ENCODE data around the gene FOXO6.

FOXO6 gene

DNA sequence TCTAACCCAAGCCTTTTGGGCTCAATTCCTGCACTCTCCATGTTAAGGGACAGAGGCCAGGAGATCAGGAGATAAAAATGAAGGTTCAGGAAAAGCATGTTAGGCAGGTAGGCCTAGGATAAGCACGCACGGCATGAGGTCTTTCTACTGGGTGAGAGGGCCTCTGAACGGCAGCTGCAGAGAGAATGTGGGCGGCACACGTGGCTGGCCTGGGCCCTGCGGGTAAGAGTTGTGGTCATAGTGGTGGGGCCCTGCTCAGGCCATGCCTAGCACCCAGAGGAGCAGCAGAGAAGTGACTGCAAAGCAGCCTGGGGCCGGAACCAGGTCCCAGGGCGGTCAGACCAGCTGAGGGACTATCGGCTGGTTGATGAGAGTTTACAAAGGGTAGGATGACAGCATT lies 7.5 kb upstream of the FOXO6 start:
- no peak for DNase-seq

DNA sequence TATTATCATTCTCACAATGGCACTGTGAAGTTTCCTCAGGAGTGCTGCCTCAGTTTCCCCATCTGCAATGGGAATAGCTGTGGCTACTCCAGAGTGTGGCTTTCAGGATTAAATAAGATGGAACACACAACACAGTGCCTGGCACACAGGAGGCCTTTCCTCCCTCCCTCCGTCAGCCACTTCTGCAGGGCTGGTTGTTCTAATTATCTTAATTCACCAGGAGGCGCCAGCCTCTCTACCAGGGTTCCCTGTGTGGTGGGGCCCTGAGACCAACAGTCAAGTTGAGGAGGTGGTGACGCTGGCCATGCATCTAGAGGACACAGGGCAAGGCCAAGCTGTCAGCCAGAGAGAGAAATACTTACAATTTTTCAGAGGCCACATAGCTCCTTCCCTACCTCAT lies 6.3 kb upstream of the FOXO6 start:
- DNase-seq, result no peak

DNA sequence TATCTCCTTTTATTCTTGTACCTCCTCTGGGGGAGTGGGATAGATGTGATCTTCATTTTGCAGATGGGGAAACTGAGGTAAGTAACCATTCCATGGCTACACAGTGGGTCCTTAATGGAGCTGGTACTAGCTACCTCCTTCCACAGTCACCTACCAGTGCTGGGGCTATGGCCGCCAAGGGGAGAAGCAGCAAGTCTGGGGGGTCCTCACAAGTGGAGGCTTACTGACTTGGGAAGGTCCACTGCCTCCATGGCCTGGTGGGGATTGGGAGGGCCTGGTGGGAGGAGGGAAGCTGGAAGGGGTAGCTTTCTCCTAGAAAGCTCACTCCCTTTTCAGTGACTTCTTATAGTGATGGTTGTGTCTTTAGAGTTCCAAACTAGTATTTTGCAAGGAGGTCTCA lies 5.9 kb upstream of the FOXO6 start:
- no peak for DNase-seq

DNA sequence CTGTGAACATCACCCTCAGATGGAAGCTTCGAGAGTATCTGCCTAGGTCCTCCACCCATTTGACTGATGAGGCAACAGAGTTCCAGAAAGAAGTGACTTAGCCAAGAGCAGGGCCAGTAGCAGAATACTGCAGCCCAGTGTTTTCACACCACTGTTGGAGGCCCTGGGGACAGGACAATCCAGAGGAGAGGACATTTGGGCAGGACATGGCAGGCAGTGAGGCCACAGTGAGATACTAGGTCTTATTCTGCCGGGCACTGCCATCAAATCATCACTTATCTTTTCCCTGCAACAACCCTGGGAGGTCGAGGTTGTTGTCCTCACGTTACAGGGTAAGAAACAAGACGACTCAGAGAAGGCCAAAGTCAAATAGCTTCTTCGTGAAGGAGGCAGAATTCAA lies 5.5 kb upstream of the FOXO6 start:
- DNase-seq, result no peak

DNA sequence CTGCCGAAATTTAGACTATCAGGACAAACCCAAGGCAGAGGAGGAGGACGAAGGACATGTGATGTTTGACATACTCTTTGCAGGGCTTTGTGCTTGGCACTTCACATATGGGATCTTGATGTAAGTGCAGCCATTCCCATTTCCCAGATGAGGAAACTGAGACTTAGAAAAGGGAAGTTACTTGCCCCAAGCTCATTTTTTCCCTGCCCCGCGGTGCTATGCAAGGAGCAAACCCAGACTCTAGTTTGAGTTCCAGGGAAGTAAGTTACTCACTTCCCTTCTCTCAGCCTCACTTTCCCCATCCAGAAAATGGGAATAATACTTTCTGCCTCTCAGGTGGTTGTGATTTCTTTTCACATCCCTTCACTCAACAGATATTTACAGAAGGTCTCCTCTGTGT lies 4.5 kb upstream of the FOXO6 start:
- no peak for DNase-seq

DNA sequence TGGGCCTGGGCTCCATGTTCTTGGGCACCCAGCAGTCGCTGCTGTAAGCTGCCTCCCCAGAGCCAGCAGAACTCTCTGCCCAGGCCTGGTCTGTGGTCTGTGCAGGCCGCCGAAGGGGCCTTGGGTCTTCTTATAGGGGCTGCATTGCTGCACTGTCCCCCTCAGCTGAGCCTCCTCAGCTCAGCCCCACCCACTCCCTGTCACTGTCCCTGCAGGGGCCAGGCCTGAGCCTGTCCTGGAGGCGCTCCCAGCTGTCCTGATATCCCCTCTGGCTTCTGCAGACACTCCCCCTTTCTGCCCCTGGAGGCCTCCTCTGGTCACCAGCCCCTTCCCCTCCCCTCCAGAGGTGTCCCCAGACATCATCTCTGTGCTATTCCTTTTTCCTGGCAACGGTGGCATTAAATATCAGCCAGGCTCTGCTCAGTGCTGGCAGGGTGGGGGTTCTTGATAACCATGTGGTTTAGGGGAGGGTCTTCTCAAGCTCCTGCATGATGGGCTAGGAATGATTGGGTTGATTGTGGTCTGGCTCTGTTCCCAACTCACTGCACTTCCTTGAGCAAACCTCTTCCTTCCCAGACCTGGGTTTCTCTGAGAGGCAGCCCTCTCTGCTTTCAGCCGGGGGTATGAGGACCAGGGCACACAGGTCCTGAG lies 3.7 kb upstream of the FOXO6 start:
- DNase-seq, result no peak

DNA sequence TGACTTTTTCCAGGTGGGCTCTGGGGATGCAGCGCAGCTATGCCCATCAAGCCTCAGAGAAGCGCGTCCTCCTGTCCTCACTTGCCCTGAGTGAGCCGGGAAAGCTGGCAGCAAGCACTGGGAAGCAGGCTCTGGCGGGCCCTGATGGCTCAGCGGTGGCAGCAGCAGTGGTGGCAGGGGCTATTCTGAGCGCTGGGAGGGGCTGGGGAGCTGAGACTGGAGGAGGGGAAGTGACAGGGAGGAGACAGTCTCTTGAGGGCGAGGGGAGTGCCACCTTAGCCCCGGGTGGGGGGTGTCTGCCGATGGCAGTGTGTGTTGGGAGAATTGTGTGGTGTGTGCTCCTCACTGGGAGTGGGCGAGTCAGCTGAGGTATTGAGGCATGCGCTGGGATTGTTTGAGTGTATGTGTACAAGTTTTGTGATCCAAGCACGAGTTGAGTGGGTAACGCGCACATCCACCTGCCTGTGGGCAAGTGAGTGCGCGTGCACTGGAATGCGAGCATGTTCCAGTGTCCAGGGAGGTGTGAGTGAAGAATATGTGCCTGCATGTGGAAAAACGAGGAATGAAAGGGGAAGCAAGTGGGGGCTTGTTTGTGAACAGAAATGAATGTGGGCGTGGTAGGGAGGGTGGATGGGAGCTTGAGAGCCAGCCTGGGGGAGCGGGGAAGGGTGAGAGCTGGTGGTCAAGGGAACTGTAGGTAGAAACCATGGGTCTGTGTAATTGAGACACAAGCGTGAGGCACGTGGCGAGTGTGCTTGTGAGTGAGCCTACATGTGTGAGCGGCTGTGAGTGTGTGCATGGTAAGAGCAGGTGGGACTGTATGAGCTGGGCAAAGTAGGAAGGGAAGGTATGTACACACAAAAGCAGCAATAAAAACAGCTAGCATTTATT lies 2.9 kb upstream of the FOXO6 start:
- no peak for DNase-seq

DNA sequence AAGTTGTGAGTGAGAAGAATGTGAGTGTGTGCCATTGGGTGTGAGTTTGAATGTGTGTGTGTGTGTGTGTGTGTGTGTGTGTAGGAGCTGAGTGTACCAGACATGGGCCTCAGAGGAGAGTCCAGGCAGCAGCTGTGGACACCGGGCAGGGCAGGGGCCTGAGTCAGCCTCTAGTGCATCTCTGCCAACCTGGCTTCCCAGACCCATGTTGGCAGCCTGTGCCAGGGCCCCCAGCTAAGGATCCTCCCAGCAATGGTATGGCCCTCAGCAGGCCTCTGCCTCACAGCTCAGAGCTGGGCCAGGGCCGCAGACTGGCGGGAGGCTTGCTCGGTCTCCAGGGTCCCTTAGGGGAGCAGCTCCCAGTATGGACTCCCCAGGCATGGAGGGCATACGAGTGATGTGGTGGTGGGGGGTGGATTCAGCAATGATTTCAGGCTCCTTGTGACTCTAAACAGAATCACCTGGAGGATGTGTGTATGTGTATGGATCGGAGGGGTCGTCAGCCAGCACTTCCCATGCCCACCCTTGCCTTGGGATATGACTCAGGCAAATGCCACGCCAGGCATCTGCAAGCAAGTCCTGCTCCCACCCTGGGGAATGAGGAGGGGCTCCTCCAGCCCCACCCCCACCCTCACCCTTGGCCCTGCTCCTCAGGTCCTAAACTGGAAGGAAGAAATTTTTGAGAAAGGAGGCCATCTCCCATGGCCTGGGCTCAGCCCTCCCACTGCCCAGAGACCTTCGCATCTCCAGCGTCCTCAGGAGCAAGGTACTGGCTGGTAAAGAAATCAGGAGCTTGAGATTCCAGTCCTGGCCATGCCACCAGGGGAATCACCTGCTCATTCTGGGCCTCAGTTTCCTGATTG lies 1.8 kb upstream of the FOXO6 start:
- no peak for DNase-seq

DNA sequence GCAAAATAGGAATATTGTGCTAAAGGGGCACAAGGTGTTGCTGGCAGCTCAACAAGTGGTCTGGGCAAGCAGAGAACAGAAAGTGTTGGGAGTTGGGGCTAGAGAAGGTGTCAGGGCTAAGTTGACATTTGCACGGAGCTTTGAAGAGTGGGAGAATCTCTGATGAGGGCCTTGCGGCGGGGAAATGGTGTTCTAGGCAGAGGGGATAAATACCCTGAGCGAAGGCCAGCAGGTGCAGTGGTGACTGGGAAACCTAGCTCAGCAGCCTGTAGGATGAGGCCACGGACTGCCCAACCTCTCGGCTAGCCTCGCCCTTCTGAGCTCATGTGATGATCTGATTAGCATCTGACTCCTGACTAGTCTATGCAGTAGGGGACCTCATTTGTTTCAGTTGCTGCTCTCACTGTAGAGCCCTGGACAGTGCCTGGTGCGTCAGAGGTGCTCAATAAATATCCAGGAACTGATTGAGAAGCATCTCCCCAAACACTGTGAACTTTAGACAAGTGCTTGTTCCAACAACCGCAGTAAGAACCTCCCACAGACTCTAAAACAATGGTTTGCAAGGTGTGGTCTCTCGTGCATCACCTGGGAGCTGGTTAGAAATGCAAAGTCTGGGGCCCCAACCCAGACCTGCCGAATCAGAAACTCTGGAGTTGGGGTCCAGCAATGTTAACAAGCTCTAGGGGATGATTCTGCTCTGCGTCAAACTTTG lies 1.0 kb upstream of the FOXO6 start:
- peak; percentile 28 for DNase-seq

DNA sequence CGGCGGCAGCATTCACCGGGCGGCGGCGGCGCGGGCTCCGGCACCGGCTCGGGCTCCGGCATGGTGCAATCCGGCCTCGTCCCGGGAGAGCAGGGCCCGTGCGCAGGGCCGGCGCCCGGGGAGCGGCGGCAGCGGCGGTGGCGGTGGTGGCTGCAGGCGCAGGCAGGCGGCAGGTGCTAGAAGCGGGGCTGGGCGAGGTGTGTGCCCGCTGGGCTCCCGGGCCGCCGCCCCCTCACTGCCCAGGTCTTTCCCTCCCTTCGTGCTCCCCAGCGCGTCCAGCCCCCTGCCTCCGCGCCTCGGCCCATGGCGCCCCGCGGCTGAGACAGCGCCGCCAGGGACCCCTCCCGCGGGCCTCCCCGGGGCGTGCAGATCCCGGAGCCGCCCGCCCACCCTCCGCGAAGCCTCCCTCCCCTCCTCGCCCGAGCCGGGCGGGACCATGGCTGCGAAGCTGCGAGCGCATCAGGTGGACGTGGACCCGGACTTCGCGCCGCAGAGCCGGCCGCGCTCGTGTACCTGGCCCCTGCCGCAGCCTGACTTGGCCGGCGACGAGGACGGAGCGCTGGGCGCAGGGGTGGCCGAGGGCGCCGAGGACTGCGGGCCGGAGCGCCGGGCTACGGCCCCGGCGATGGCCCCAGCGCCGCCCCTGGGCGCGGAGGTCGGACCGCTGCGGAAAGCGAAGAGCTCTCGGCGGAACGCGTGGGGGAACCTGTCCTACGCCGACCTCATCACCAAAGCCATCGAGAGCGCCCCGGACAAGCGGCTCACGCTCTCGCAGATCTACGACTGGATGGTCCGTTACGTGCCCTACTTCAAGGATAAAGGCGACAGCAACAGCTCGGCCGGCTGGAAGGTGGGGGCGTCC lies 492 bp downstream of the FOXO6 start:
- DNase-seq, result peak; percentile 35

DNA sequence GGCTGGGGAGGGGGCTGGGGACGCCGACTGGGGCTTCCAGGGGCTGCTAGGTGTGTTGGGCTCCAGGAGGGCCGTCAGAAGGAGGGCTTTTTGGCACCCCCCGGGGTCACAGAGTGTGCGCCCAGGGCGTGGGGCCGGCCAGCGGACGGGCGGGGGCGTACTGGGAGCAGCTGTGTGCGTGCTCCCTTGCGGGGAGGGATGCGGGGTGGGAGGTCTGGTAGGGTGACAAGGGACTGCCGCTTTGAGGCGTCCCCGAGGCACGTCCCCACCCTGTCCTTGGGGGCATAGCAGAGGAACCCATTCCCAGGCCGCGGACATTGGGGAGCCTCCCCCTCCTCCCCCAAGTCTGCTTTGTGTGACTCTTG lies 1.1 kb downstream of the FOXO6 start:
- no peak for DNase-seq

DNA sequence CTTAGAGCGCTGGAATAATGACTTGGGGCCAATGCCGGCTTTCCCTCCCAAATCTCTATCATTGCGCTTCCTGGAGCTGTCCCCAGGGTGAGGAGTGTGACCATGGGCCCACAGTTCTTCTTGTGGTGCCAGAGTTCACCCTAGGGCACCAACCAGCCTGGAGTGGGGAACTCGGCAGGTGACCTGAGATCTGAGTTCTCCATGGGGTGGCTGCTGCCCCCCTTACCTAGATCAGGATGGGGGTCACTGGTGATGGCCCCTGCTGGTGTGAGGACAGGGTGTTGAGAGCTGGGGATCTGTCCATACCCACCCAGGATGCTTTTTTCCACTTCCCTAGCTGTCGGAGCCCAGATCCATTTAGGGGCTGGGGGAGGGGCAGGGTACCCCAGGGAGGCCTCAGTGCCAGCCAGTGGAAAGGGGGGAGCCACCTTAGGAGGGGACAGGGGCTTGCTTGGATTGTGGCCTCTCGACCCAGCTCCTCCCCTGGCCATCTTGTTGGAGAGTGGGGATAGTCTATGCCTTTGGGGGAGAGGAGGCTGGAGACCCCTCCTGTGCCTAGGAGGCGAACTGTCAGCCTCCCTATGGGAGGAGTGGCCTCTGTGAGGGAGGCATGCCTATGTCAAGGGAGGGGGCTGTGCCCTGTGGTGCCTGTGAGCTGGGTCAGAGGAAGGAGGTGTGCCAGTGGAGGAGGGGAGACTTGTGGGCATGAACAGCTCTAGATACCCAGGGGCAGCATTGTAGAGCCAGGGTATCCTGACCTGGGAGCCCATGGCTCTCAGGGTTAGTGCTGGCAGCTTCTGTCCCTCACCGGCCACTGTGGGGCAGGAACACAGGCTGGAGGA lies 1.7 kb downstream of the FOXO6 start:
- DNase-seq, result no peak

DNA sequence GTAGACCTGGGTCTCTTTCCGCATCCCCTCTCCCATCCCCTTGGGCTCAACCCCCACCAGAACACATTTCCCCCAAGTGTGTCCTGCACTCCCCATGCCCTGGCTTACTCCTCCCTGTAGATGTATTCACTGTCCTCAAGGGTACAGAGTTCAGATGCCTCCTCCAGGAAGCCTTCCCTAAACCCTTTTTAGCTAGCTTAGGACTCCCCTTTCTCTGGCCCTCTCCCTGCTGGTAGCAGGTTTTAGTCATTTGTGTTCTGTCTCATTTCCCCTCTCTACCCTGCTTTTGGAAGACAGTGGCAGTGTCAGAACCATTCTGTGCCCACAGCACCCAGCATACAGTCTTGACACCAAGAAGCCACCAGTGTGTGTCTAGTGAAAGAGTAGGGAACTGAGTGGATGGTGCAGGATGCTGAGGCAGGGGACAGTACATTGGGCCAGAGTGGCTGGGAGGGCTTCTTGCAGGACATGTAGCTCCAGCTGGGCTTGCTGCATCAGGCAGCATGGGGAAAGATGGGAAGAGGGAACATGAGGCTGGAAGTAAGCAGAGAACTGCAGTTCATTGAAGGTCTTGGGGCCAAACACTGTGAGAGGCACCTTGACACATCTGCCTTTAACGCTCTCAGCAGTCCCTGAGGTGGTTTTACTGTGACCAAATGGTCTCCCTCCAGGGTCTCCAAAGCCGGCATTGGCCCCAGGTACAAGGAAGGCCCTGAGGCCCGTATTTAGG lies 2.5 kb downstream of the FOXO6 start:
- DNase-seq, result no peak

DNA sequence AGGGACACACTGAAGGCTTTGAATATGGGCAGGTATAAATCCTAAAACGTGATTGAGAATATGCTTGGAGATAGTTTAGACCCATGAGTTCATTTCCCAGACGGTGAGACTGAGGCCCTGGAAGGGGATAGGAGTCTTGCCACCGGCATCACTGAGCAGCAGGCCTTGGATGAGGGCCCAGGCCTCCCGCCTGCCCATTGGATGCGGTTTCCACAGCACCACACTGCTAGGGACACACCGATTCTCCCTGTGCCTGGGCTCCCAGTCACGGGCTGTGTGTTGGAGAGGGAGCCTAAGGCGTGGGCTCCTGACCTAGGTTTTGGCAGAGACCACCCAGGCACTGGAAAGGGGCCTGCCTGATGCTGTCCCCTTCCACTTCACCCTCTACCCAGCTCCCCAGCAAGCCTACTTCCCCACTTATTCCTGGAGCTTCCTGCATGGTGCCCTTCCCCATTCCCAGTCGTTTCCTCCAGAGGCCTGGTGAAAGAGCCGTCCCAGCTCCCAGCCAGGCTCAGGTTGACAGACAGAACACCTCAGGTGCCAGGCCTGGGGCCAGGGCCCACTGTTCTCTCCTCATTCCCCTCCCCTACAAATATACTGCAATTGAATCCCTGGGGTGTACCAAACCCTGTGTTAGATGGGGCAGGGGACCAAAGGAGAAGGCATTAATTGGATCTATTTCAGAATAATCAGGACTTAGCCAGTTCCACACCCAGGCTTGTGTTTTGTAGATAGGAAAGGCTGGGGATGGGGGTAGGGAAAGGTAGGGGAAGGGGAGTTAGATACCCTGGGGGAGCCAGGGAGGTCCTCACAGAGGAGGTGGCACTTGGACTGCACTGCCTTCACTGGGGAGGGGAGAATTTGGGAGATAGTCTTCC lies 3.4 kb downstream of the FOXO6 start:
- DNase-seq, result no peak

DNA sequence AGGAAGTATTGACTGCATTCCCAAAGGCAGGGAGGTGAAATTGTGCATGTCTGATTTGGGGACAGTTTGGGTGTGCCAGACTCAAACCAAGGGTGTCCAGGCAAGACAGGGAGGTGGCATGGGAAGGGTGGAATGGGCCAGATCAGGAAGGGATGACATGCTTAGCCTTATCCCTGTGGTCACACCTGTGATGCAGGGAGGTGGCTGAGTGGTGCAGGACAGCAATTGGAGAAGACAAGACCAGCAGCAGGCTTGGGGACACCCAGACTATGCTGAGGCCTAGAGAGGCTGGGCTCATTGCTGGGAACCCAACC lies 4.0 kb downstream of the FOXO6 start:
- no peak for DNase-seq

DNA sequence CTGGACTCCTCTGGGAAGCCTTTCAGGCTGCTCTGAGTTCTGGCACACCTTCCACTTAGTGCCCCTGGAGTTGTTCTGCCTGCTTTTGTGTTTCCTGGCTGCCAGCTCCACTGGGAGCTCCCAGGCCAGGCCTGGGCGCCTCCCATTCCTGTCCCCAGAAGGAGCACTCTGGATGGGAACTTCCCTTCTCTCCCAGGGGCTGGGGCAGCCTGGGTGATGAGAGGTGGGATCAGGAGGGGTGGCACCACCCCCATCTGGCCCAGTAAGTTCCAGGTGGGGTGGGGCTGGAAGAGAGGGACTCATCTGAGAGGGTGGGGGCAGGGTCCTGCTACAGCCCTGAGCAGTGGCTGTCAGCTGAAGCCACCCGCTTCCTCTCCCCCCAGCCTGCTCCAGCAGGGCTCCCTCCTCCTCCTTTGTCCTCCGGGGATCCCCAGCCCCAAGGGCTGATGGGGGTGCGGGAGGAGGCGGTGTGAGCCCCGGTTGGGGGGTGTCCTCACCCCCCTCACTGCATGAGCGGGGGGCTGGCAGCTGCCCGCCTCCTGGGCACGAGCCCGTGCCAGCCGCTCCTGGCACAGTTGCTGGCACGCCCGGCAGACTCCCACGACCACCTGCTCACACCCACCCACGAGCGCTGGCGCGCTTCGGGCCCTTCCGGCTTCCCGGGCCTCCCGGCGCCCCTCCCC lies 4.7 kb downstream of the FOXO6 start:
- peak; percentile 62 for DNase-seq

DNA sequence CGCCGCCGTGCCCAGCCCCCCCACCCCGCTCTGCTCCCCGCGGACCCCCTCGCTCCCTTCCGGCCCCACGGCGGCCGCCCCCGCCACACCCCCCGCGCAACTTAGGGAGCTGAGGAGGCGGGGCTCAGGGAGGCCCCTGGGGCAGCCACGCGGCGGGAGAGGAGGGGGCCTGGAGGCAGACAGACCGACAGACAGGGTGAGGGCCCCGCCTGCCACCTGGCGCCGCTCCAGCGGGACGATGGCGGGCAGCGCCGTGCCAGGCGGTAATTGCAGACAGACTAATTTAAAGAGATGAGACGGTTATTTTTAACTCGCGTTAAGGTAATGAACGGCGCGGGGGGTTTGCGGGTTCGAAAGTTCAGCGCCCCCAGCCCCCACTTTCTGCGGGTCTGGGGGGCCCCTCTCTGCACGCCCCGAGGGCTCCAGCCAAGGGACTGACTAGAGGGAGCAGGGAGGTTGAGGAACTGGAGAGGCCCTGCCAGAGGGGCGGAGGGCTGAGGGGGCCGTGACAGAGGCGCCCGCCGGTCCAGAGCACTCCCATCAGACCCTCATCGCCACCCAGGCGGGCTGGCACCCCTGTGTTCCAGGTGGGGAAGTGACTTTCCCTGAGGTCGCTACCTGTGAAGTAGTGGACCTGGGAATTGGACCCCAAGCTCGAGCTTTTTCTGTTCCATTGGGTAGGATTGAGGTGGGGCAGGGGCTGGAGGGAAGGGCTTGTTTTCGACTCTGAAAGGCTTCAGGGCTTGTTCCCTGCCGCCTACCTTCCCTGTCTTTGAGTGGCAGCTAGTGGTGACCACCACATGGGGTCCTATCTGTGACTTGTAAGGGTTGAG lies 5.4 kb downstream of the FOXO6 start:
- DNase-seq, result peak; percentile 61

DNA sequence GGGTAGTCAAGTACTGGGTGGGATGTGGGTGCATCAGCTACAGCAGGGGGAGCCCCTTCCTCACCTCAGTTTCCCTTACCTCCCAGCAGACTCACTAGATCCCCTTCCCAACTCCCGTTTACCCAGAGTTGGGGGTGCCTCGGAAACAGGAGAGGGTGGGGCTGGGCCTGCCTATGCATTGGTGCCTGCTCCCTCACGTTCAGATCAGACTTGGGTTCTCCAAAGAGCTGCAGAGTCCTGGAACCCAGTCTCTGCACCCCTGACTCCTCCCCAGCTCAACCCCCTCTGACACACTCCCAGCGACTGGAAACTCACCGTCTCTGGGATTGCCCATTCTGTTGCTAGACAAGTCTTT lies 6.0 kb downstream of the FOXO6 start:
- DNase-seq, result no peak

Data from CD4-positive, alpha-beta T cell treated with Interleukin-10 for 1 hour (primary cell).